Type B pancreatic cell (in vitro differentiated cells): Measurements from ENCODE around the gene SH2B3. TPM values are rescaled to one million over a fixed set of nuclear protein-coding genes. Genes with fewer than 3 reads are reported as not detected.
A peak's percentile ranks its signal among the peaks of the same experiment; 100 is the strongest.

Experiments used
- DNase-seq: peaks from one replicate; pipeline ENCODE4 v3.0.0; 2021; ENCODE audit warnings: mixed read lengths; ENCODE audit not compliant: unreplicated experiment; ENCODE audit errors: extremely low spot score
- H3K27ac Mint-ChIP-seq: 2 replicates; pipeline ENCODE4 v1.8.0; 2021; ENCODE audit warnings: mild to moderate bottlenecking, mixed read lengths
- H3K27me3 Mint-ChIP-seq: 2 replicates; pipeline ENCODE4 v1.8.0; 2021; ENCODE audit warnings: mixed read lengths
- H3K36me3 Mint-ChIP-seq: 2 replicates; pipeline ENCODE4 v1.8.0; 2021; ENCODE audit warnings: mixed read lengths
- H3K4me1 Mint-ChIP-seq: one replicate; pipeline ENCODE4 v1.8.0; 2021; ENCODE audit warnings: mixed read lengths; ENCODE audit not compliant: unreplicated experiment
- H3K4me3 Mint-ChIP-seq: 2 replicates; pipeline ENCODE4 v1.8.0; 2021; ENCODE audit warnings: mild to moderate bottlenecking, mixed read lengths
- H3K9me3 Mint-ChIP-seq: 2 replicates; pipeline ENCODE4 v1.8.0; 2021; ENCODE audit warnings: mixed read lengths
- CTCF ChIP-seq: fragments of 200-600 bp; sonication (generic); conservative IDR thresholded peaks from 2 replicates; pipeline ENCODE4 v1.5.0; 2021; ENCODE audit warnings: antibody characterized with exemption, mild to moderate bottlenecking
- total RNA-seq: library from RNA; stranded (reverse); gene quantifications from 2 replicates; pipeline ENCODE4 v1.2.1, GENCODE V29; 2021; ENCODE audit warnings: low replicate concordance

Gene SH2B3
- total RNA-seq, 1 donor from 2014 or later: 5.2 TPM

- DNase-seq: no peak
- no peak for TF ChIP-seq CTCF
- Mint-ChIP-seq H3K27ac (peak overlapping the region; percentile 46), H3K27me3 (peaks cover 4% of the 10 kb centered on the region), H3K9me3 (no peaks in the 10 kb centered on the region), H3K4me3 (no peak overlapping the region), H3K36me3 (no peaks in the 10 kb centered on the region), H3K4me1 (peaks cover 25% of the 10 kb centered on the region)
Measured at GRCh38 chr12:111435661-111436201, 30.0 kb downstream of the SH2B3 start.

GRCh38 chr12:111436266-111436665 lies 30.5 kb downstream of the SH2B3 start:
- peak overlapping the region; percentile 46 for H3K27ac Mint-ChIP-seq
- H3K4me3 Mint-ChIP-seq: no peak overlapping the region
- no peaks in the 10 kb centered on the region for H3K9me3 Mint-ChIP-seq
- peaks cover 21% of the 10 kb centered on the region for H3K4me1 Mint-ChIP-seq
- no peaks in the 10 kb centered on the region for H3K36me3 Mint-ChIP-seq
- DNase-seq: no peak
- no peak for TF ChIP-seq CTCF
- H3K27me3 Mint-ChIP-seq: peaks cover 4% of the 10 kb centered on the region

GRCh38 chr12:111436811-111437210 lies 31.1 kb downstream of the SH2B3 start:
- DNase-seq: no peak
- no peaks in the 10 kb centered on the region for H3K9me3 Mint-ChIP-seq
- no peak overlapping the region for H3K4me3 Mint-ChIP-seq
- H3K4me1 Mint-ChIP-seq: peaks cover 16% of the 10 kb centered on the region
- H3K27ac Mint-ChIP-seq: peak overlapping the region; percentile 46
- no peaks in the 10 kb centered on the region for H3K36me3 Mint-ChIP-seq
- peaks cover 4% of the 10 kb centered on the region for H3K27me3 Mint-ChIP-seq
- no peak for TF ChIP-seq CTCF

GRCh38 chr12:111437816-111438454 lies 32.2 kb downstream of the SH2B3 start:
- TF ChIP-seq CTCF: no peak
- Mint-ChIP-seq H3K36me3 (no peaks in the 10 kb centered on the region), H3K4me1 (peaks cover 14% of the 10 kb centered on the region), H3K4me3 (no peak overlapping the region), H3K27me3 (peaks cover under 1% of the 10 kb centered on the region), H3K9me3 (no peaks in the 10 kb centered on the region), H3K27ac (no peak overlapping the region)
- DNase-seq: no peak

GRCh38 chr12:111438481-111438880 lies 32.8 kb downstream of the SH2B3 start:
- Mint-ChIP-seq H3K27ac (peak overlapping the region; percentile 74), H3K4me3 (peak overlapping the region; percentile 25), H3K36me3 (peaks cover 3% of the 10 kb centered on the region), H3K9me3 (no peaks in the 10 kb centered on the region), H3K27me3 (no peaks in the 10 kb centered on the region), H3K4me1 (peaks cover 14% of the 10 kb centered on the region)
- no peak for TF ChIP-seq CTCF
- no peak for DNase-seq
